Coronary artery (tissue), 2 donors: Measurements from ENCODE around the gene VTA1.

Experiments used
- DNase-seq: peaks from one replicate; pipeline ENCODE4 v3.0.0-alpha.2; 2017; ENCODE audit warnings: low spot score
- H3K27ac ChIP-seq, 2 donors: fragments of 200-600 bp; sonication (generic); one replicate each; pipeline ENCODE4 v1.5.1; 2016 to 2019
- H3K4me3 ChIP-seq: fragments of 200-600 bp; sonication (generic); 2 replicates; pipeline ENCODE4 v1.5.1; 2016; ENCODE audit warnings: mild to moderate bottlenecking, moderate library complexity
- TF ChIP-seq, protein P1 (sequence below): fragments of 200-600 bp; sonication (generic); IDR thresholded peaks from one replicate; pipeline ENCODE4 v1.5.1; 2019; ENCODE audit warnings: antibody characterized with exemption

VTA1 gene

GRCh38 chr6:142235791-142236190 lies 88.7 kb downstream of the VTA1 start:
- TF ChIP-seq, protein P1, sequence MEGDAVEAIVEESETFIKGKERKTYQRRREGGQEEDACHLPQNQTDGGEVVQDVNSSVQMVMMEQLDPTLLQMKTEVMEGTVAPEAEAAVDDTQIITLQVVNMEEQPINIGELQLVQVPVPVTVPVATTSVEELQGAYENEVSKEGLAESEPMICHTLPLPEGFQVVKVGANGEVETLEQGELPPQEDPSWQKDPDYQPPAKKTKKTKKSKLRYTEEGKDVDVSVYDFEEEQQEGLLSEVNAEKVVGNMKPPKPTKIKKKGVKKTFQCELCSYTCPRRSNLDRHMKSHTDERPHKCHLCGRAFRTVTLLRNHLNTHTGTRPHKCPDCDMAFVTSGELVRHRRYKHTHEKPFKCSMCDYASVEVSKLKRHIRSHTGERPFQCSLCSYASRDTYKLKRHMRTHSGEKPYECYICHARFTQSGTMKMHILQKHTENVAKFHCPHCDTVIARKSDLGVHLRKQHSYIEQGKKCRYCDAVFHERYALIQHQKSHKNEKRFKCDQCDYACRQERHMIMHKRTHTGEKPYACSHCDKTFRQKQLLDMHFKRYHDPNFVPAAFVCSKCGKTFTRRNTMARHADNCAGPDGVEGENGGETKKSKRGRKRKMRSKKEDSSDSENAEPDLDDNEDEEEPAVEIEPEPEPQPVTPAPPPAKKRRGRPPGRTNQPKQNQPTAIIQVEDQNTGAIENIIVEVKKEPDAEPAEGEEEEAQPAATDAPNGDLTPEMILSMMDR = no peak
- H3K4me3 ChIP-seq = no peak overlapping the region
- no peak for DNase-seq
- no peak overlapping the region for H3K27ac ChIP-seq

DNA sequence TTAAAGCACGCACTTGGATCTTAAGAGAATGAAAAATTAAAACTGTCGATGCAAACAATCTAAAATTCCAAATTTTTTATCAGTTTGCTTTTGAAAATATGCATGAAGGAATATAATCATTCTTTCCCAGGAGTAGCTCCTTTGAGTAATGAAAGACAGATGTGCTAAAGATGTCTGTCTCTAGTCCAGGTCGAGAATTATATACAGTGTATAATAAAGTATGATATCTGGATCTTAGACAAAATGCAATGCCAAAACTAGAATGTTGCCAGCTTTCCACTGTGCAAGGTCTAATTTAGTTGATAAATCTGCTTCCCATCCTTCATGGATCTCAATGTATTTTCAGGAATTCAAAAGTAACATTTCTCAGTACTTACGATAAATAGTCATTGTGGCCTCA lies 89.6 kb downstream of the VTA1 start:
- no peak overlapping the region for H3K27ac ChIP-seq
- TF ChIP-seq, protein P1 = no peak
- DNase-seq = no peak
- H3K4me3 ChIP-seq = no peak overlapping the region

DNA sequence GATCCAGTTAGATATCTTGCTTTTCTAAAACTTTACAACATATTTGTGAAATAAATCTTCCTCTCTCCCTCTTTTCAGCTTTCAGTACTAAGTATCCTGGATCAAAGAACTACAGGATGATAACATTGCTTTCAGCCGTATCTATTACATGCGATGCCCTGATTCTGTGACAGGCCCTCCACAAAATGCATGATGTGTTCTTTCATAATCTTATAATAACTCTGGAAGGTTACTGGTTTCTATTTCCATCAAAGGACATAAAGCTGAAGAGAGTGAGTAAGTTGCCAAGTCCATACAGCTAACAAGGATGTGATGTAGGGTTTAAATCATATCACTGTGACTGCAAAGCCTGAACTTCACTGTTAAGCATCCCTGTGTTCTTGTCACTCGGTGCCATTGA lies 91.8 kb downstream of the VTA1 start:
- Histone ChIP-seq H3K4me3 (no peak overlapping the region), H3K27ac (no peak overlapping the region)
- TF ChIP-seq, protein P1 = no peak
- no peak for DNase-seq

DNA sequence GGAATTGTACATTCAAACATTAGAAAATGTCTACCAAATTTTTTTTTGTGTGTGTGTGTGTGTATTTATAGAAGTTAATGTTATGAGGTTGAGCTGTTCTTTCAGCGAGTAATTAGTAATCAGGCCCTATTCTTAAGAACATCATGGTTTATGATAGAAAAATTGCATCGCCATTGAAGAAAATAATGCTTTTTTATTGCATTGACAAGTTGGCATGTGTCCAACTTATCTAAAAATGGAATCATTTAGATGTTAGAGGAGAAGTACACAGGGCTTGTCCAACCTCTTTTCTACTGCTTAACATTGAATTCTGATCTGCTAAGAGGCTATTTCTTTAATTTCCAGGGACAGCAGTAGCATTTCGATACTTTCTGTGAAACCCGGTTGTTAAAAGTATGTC lies 93.1 kb downstream of the VTA1 start:
- Histone ChIP-seq H3K27ac (no peak overlapping the region), H3K4me3 (no peak overlapping the region)
- TF ChIP-seq, protein P1 = no peak
- no peak for DNase-seq

DNA sequence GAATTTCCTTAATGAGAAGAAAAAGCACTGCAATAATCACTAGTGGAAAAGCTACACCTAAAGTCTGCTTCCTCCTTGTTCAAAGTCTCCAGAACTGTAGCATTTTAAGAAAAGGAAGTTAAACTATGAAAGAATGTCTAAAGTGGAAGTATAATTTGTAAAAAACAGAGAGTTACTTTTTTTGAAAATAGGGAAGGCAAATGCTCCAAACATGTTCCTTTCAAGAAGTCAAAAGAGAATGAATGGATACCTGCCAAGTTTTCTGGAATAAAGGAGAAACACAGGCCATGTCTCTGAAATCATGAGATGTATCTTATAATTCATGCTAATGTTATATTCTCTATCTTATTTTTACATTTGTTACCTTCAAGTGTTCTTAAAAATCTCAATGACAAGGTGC lies 94.0 kb downstream of the VTA1 start:
- DNase-seq = no peak
- TF ChIP-seq, protein P1 = no peak
- no peak overlapping the region for H3K4me3 ChIP-seq
- no peak overlapping the region for H3K27ac ChIP-seq

- H3K4me3 ChIP-seq = no peak overlapping the region
- TF ChIP-seq, protein P1 = no peak
- H3K27ac ChIP-seq = no peak overlapping the region
- DNase-seq = no peak
These were observed 95.2 kb downstream of the VTA1 start for GRCh38 chr6:142242269-142242668.

GRCh38 chr6:142246960-142247359 lies 99.9 kb downstream of the VTA1 start:
- no peak for DNase-seq
- TF ChIP-seq, protein P1 = no peak
- H3K4me3 ChIP-seq = no peak overlapping the region
- no peak overlapping the region for H3K27ac ChIP-seq
